ENCODE results near the gene CCDC110.
A peak's percentile ranks its signal among the peaks of the same experiment; 100 is the strongest.

The CCDC110 gene

GRCh38 chr4:185421366-185422124 lies 50.0 kb downstream of the CCDC110 start:
- no peak for DNase-seq (ENCODE audit: low read depth, low spot score)

GRCh38 chr4:185416955-185417354 lies 54.6 kb downstream of the CCDC110 start:
- DNase-seq (ENCODE audit: low read depth, low spot score): no peak

GRCh38 chr4:185412412-185412811 lies 59.1 kb downstream of the CCDC110 start:
- no peak for DNase-seq (ENCODE audit: low read depth, low spot score)

GRCh38 chr4:185411849-185412248 lies 59.7 kb downstream of the CCDC110 start:
- no peak for DNase-seq (ENCODE audit: low read depth, low spot score)

- DNase-seq (ENCODE audit: low read depth, low spot score): no peak
These were observed 63.1 kb downstream of the CCDC110 start for GRCh38 chr4:185408432-185408831.

- no peak for DNase-seq (ENCODE audit: low read depth, low spot score)
These were observed 66.1 kb downstream of the CCDC110 start for GRCh38 chr4:185405296-185405999.

- no peak for DNase-seq (ENCODE audit: low read depth, low spot score)
These were observed 67.5 kb downstream of the CCDC110 start for GRCh38 chr4:185404031-185404430.

- DNase-seq (ENCODE audit: low read depth, low spot score): no peak
These were observed 72.1 kb downstream of the CCDC110 start for GRCh38 chr4:185399466-185399865.

- no peak for DNase-seq (ENCODE audit: low read depth, low spot score)
These were observed 72.9 kb downstream of the CCDC110 start for GRCh38 chr4:185398618-185399017.

- DNase-seq (ENCODE audit: low read depth, low spot score): peak; percentile 20
These were observed 74.7 kb downstream of the CCDC110 start, which contains the start of gene ANKRD37 for GRCh38 chr4:185396724-185397385. TSS of gene ANKRD37 (plus strand) at chr4:185396841. CDS start at chr4:185396924, 83 bp downstream.

GRCh38 chr4:185395956-185396723 lies 75.4 kb downstream of the CCDC110 start:
- peak; percentile 89 for DNase-seq (ENCODE audit: low read depth, low spot score)

GRCh38 chr4:185395238-185395955 lies 76.1 kb downstream of the CCDC110 start, which contains the start of gene LRP2BP:
TSS of gene LRP2BP (minus strand) at chr4:185395924. CDS start at chr4:185378186, 17,738 bp downstream.
- peak; percentile 72 for DNase-seq (ENCODE audit: low read depth, low spot score)
